Measurements from ENCODE around the gene ATRNL1.

The ATRNL1 gene

GRCh38 chr10:115861864-115862263 lies 768.7 kb downstream of the ATRNL1 start:
- Histone ChIP-seq H3K27me3 (no peaks in the 10 kb centered on the region), H3K36me3 (no peaks in the 10 kb centered on the region), H3K27ac (no peak overlapping the region), H3K4me3 (ENCODE audit: low read depth in 1 of 2, low read length in 1 of 2) (no peak overlapping the region), H3K9me3 (no peaks in the 10 kb centered on the region), H3K4me1 (ENCODE audit: control insufficient read depth in 1 of 2, insufficient read depth in 1 of 2, low read depth in 1 of 2, low read length in 1 of 2) (no peaks in the 10 kb centered on the region)
- no peak for TF ChIP-seq CTCF (IDR thresholded peaks at IDR 0.05)

GRCh38 chr10:115866174-115866573 lies 773.0 kb downstream of the ATRNL1 start:
- Histone ChIP-seq H3K36me3 (no peaks in the 10 kb centered on the region), H3K4me3 (ENCODE audit: low read depth in 1 of 2, low read length in 1 of 2) (no peak overlapping the region), H3K27ac (no peak overlapping the region), H3K4me1 (ENCODE audit: control insufficient read depth in 1 of 2, insufficient read depth in 1 of 2, low read depth in 1 of 2, low read length in 1 of 2) (no peaks in the 10 kb centered on the region), H3K9me3 (no peaks in the 10 kb centered on the region), H3K27me3 (no peaks in the 10 kb centered on the region)
- TF ChIP-seq CTCF (IDR thresholded peaks at IDR 0.05), result no peak

- Histone ChIP-seq H3K36me3 (no peaks in the 10 kb centered on the region), H3K27ac (no peak overlapping the region), H3K4me1 (ENCODE audit: control insufficient read depth in 1 of 2, insufficient read depth in 1 of 2, low read depth in 1 of 2, low read length in 1 of 2) (no peaks in the 10 kb centered on the region), H3K27me3 (no peaks in the 10 kb centered on the region), H3K4me3 (ENCODE audit: low read depth in 1 of 2, low read length in 1 of 2) (no peak overlapping the region), H3K9me3 (no peaks in the 10 kb centered on the region)
- TF ChIP-seq CTCF (IDR thresholded peaks at IDR 0.05), result no peak
Measured at GRCh38 chr10:115866691-115867090, 773.5 kb downstream of the ATRNL1 start.

GRCh38 chr10:115867305-115867704 lies 774.1 kb downstream of the ATRNL1 start:
- no peaks in the 10 kb centered on the region for H3K4me1 ChIP-seq (ENCODE audit: control insufficient read depth in 1 of 2, insufficient read depth in 1 of 2, low read depth in 1 of 2, low read length in 1 of 2)

GRCh38 chr10:115871855-115872254 lies 778.7 kb downstream of the ATRNL1 start:
- Histone ChIP-seq H3K9me3 (no peaks in the 10 kb centered on the region), H3K27me3 (no peaks in the 10 kb centered on the region), H3K4me3 (ENCODE audit: low read depth in 1 of 2, low read length in 1 of 2) (no peak overlapping the region), H3K36me3 (no peaks in the 10 kb centered on the region), H3K27ac (no peak overlapping the region), H3K4me1 (ENCODE audit: control insufficient read depth in 1 of 2, insufficient read depth in 1 of 2, low read depth in 1 of 2, low read length in 1 of 2) (no peaks in the 10 kb centered on the region)
- no peak for TF ChIP-seq CTCF (IDR thresholded peaks at IDR 0.05)

More at GRCh38 chr10:115867305-115867704, 774.1 kb downstream of the ATRNL1 start:
- Histone ChIP-seq H3K27ac (no peak overlapping the region), H3K4me3 (ENCODE audit: low read depth in 1 of 2, low read length in 1 of 2) (no peak overlapping the region), H3K36me3 (no peaks in the 10 kb centered on the region), H3K9me3 (no peaks in the 10 kb centered on the region), H3K27me3 (no peaks in the 10 kb centered on the region)
- no peak for TF ChIP-seq CTCF (IDR thresholded peaks at IDR 0.05)

- Histone ChIP-seq H3K4me3 (ENCODE audit: low read depth in 1 of 2, low read length in 1 of 2) (no peak overlapping the region), H3K9me3 (no peaks in the 10 kb centered on the region), H3K27me3 (no peaks in the 10 kb centered on the region), H3K27ac (no peak overlapping the region), H3K4me1 (ENCODE audit: control insufficient read depth in 1 of 2, insufficient read depth in 1 of 2, low read depth in 1 of 2, low read length in 1 of 2) (no peaks in the 10 kb centered on the region), H3K36me3 (no peaks in the 10 kb centered on the region)
- TF ChIP-seq CTCF (IDR thresholded peaks at IDR 0.05), result no peak
Measured at GRCh38 chr10:115875172-115875571, 782.0 kb downstream of the ATRNL1 start.
